Measurements from ENCODE around the gene HPDL.
A peak's percentile ranks its signal among the peaks of the same experiment; 100 is the strongest.
"Not testable (repeated sequence)": the region's sequence is repeated elsewhere in the genome, so short reads cannot be mapped to it uniquely, and the experiment has no call there.

The HPDL gene

GRCh38 chr1:45326627-45327623 lies at the start of gene HPDL:
TSS of gene HPDL (plus strand) at chr1:45326895. CDS start at chr1:45327149, 254 bp downstream.
- DNase-seq (ENCODE audit: low read depth, low spot score) = no peak

DNA sequence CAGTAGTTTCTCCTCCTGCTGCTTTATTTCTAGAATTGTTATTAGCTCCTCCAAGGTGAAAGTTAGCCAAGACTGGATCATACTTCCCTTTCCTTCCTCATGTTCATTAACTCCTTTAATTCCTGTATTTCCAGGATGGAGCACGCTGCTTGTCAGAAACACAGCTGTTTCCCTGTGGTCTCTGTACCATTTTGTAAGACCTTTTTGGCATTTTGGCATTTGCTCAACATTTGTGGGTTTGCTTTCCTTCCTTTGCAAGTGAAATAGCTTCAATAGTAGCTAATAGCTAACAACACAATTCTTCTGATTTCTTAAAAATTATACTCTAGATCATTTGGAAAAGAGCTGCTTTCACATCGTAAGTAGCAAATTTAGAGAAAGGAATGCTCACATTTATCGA lies 44.3 kb upstream of the HPDL start:
- DNase-seq (ENCODE audit: low read depth, low spot score) = no peak

- DNase-seq (ENCODE audit: low read depth, low spot score) = not testable (repeated sequence)
Measured at GRCh38 chr1:45284858-45285257, 41.8 kb upstream of the HPDL start.

GRCh38 chr1:45286521-45286920 lies 40.2 kb upstream of the HPDL start:
- DNase-seq (ENCODE audit: low read depth, low spot score) = not testable (repeated sequence)

- not testable (repeated sequence) for DNase-seq (ENCODE audit: low read depth, low spot score)
Measured at GRCh38 chr1:45291002-45291401, 35.7 kb upstream of the HPDL start.

DNA sequence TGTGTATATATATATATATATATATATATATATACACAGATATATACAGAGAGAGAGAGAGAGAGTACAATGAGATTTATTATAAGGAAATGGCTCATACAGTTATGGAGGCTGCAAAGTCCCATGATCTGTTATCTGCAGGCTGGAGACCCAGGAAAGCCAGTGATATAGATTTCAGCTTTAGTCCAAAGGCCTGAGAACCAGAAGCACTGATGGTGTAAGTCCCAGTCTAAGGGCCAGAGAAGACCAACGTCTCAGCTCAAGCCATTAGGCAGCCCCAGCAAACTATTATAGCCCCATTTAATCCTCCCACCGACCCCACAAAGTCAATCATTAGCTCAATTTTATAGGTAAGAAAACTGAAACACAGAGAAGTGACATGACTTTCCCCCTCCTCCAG lies 35.0 kb upstream of the HPDL start:
- DNase-seq (ENCODE audit: low read depth, low spot score) = no peak

DNA sequence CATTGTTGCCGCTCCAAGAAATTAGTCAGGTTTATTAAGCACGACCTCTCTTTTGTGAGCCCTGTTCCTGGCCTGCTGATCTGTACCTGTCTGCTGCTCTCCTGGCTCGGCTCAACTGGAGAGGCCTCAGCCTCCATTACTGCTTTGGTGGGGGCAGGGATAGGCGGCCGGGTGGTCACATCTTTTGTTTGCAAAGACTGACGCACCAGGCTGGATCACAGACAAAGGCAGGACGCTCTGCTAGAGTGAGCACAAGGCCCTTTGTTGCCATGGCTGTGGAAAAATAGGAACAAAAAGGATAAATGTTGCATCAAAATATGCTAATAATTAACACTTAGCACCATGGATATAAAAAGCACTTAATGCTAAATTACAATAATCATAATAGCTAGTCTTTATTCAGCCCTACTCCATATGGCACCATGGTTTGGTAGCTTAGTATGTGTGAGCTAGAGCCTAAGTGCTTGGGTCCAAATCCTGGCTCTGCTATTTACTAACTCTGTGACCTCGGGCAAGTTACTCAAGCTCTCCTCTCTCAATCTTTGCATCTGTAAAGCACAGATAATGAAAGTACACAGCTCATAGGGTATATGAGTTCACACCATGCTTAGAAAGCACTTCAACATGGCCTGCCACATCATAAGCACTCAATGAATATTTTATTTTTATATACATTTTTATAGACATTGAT lies 28.9 kb upstream of the HPDL start:
- DNase-seq (ENCODE audit: low read depth, low spot score) = no peak

GRCh38 chr1:45299296-45299695 lies 27.4 kb upstream of the HPDL start:
- DNase-seq (ENCODE audit: low read depth, low spot score) = no peak

DNA sequence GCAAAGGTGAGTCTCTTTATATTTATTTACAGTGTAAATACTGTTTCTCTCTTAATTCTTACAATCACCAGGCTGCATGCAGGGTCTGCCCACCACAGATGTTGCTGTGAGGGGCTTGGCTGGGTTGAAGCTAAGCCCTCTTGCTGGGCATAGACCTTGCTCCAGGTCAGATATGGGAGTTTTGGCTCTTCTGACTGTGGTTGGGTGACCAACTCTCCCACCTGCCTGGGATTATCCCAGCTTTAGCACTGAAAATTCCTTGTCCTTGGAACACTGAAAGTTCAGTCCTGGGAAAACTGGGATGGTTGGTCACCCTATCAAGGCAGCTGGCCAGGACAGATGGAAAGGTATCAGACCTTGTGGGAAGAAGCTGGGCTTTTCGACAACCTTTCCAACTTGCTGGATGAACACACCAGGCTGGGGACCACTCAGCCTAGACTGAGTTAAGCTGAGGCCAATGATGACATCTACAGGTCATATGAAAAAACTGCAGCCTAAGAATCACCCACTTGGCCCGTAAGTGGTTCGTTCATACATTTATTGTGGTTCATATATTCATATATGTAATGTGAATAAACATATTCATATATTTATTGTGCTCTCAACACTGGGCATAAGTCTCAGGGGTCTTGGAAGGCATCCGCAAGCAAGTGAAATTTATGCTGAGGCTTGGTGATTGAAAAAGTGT lies 26.6 kb upstream of the HPDL start:
- DNase-seq (ENCODE audit: low read depth, low spot score) = peak; percentile 39

DNA sequence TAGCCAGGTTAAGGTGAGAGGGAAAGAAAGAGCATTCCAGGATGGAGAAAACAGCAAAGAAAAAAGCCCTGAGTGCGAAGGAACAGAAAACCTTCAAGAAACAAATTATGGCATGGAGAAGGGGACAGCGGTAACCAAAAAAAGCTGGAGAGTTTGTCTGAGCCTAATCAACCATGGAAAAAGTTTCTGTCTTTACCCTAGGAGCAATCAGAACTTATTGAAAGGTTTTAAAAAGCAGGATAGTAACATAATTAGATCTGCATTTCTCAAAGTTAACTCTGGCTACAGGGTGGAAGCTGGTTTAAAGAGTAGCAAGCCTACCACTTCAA lies 26.1 kb upstream of the HPDL start:
- DNase-seq (ENCODE audit: low read depth, low spot score) = no peak

GRCh38 chr1:45302505-45303150 lies 24.1 kb upstream of the HPDL start:
- DNase-seq (ENCODE audit: low read depth, low spot score) = no peak

GRCh38 chr1:45303520-45304310 lies 23.0 kb upstream of the HPDL start:
- DNase-seq (ENCODE audit: low read depth, low spot score) = peak; percentile 88

- no peak for DNase-seq (ENCODE audit: low read depth, low spot score)
Measured at GRCh38 chr1:45304311-45305081, 22.2 kb upstream of the HPDL start.

GRCh38 chr1:45305231-45305630 lies 21.5 kb upstream of the HPDL start:
- no peak for DNase-seq (ENCODE audit: low read depth, low spot score)

GRCh38 chr1:45306319-45306718 lies 20.4 kb upstream of the HPDL start:
- no peak for DNase-seq (ENCODE audit: low read depth, low spot score)

DNA sequence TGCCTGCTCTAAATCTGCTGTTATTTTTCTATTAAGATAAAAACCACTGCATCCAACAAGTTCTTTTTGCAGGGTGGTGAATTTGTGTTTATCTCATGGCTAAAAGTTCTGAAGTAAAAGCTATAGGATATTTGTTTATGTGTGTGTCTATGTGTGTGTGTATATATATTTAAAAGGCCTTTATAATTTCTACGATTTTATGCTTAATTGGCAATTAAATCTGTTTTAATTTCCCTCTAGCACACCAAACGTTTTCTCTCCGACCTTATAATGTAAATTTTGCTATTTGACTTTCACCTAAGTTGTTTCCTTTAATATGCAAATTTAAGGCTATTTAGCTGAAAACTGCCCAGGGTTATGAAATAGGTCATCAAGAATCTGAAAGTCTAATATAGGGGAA lies 19.8 kb upstream of the HPDL start:
- no peak for DNase-seq (ENCODE audit: low read depth, low spot score)

- no peak for DNase-seq (ENCODE audit: low read depth, low spot score)
Measured at GRCh38 chr1:45314266-45314665, 12.4 kb upstream of the HPDL start.

DNA sequence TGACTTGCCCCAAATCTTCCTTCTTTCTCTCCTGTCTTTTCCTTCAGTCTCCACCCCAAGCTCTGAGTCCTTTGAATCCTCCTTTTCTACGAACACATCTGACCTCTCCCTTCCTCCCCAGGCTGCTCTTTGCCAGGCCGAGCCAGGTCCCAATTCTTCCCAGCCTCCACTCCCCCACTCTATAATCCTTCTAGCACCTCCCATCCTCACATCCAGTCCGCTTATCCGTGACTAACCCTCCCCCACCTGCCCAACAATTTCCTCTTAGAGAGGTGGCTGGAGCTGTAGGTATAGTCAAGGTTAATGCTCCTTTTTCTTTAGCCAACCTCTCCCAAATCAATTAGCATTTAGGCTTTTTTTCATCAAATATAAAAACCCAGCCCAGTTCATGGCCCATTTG lies 9.5 kb upstream of the HPDL start:
- no peak for DNase-seq (ENCODE audit: low read depth, low spot score)

- DNase-seq (ENCODE audit: low read depth, low spot score) = no peak
Measured at GRCh38 chr1:45319761-45320160, 6.9 kb upstream of the HPDL start.

DNA sequence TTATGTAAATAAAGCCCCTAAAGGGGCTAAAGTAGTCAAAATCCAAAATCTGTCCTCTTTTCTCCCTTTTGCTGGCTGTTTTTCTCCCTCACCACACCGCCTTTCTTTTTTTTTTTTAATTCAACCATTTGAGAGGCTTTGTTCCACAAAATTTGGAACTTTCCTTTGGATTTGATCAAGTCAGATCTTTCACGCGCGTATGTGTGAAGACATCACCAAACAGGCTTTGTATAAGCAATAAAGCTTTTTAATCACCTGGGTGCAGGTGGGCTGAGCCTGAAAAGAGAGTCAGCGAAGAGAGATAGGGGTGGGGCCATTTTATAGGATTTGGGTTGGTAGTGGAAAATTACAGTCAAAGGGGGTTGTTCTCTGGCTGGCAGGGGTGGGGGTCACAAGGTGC lies 5.3 kb upstream of the HPDL start:
- no peak for DNase-seq (ENCODE audit: low read depth, low spot score)

All from brain pericyte (primary cell).